SK-N-SH (cell line): ENCODE data around the gene SIGMAR1. TPM values are rescaled to one million over a fixed set of nuclear protein-coding genes. Genes with fewer than 3 reads are reported as not detected.

Experiments used
- CTCF ChIA-PET: fragments of 300-600, 350-600 bp; formaldehyde crosslinking; extraction: SDS; loops from one replicate; lab custom pipeline; 2021; lab: Yijun Ruan, JAX
- POLR2A ChIA-PET: fragments of 350-600 bp; sonication (Branson Sonifier 250); formaldehyde crosslinking; extraction: SDS; loops from one replicate; lab custom pipeline; 2020; ENCODE audit warnings: antibody characterized with exemption, inconsistent platforms; lab: Yijun Ruan, JAX
- DNase-seq: peaks from one replicate; pipeline ENCODE4 v3.0.0; 2012
- H2AFZ ChIP-seq: fragments of 200-600 bp; sonication (generic); 2 replicates; pipeline ENCODE4 v1.8.1; 2016; ENCODE audit warnings: antibody characterized with exemption, mild to moderate bottlenecking, low read depth
- H3F3A ChIP-seq: fragments of 200-600 bp; sonication (generic); replicated peaks from 2 replicates; pipeline ENCODE3; 2016; ENCODE audit warnings: antibody characterized with exemption, mild to moderate bottlenecking; ENCODE audit not compliant: insufficient read depth
- H3K27ac ChIP-seq, 2 experiments: fragments of 200-500 bp in 1 of 2; fragments of 200-600 bp in 1 of 2; sonication (Bioruptor generic) in 1 of 2; sonication (generic), shearing (Covaris generic) in 1 of 2; 2 replicates each; pipeline versions ENCODE4 v1.5.1 to v1.6.1; 2014 to 2016; ENCODE audit warnings: low read depth in 2 of 2, inconsistent platforms in 1 of 2, low read length in 1 of 2, mild to moderate bottlenecking in 1 of 2, mixed read lengths in 1 of 2
- H3K27me3 ChIP-seq: fragments of 200-600 bp; sonication (generic), shearing (Covaris generic); 2 replicates; pipeline ENCODE4 v1.6.1; 2016; ENCODE audit warnings: mixed run types; ENCODE audit not compliant: insufficient read depth
- H3K36me3 ChIP-seq, 2 experiments: fragments of 200-500 bp in 1 of 2; fragments of 200-600 bp in 1 of 2; sonication (Bioruptor generic) in 1 of 2; sonication (generic) in 1 of 2; replicated peaks in 1 of 2; 2 replicates each; pipeline versions ENCODE3 to v1.5.1; 2014 to 2016; ENCODE audit warnings: low read length in 1 of 2, mild to moderate bottlenecking in 1 of 2; ENCODE audit not compliant: insufficient read depth in 2 of 2, control insufficient read depth in 1 of 2
- H3K4me1 ChIP-seq, 2 experiments: fragments of 200-500 bp in 1 of 2; fragments of 200-600 bp in 1 of 2; sonication (Bioruptor generic) in 1 of 2; sonication (generic), shearing (Covaris generic) in 1 of 2; 2 replicates each; pipeline versions ENCODE4 v1.5.1 to v1.6.1; 2014 to 2016; ENCODE audit warnings: low read depth in 1 of 2, low read length in 1 of 2, mixed run types in 1 of 2; ENCODE audit not compliant: insufficient read depth in 2 of 2, control insufficient read depth in 1 of 2
- H3K4me2 ChIP-seq: fragments of 200-600 bp; sonication (generic), shearing (Covaris generic); 2 replicates; pipeline ENCODE4 v1.6.1; 2017; ENCODE audit warnings: mixed run types
- H3K4me3 ChIP-seq, 2 experiments: fragments of 200-500 bp in 1 of 2; fragments of 200-600 bp in 1 of 2; sonication (Bioruptor generic) in 1 of 2; sonication (generic), shearing (Covaris generic) in 1 of 2; 2 replicates each; pipeline versions ENCODE4 v1.5.1 to v1.8.1; 2014 to 2016; ENCODE audit warnings: low read depth in 2 of 2, inconsistent platforms in 1 of 2, low read length in 1 of 2, mild to moderate bottlenecking in 1 of 2, mixed read lengths in 1 of 2, moderate library complexity in 1 of 2
- H3K79me2 ChIP-seq: fragments of 200-600 bp; sonication (generic); 2 replicates; pipeline ENCODE4 v1.8.1; 2017; ENCODE audit warnings: mild to moderate bottlenecking; ENCODE audit not compliant: insufficient read depth
- H3K9ac ChIP-seq: fragments of 200-600 bp; sonication (generic); 2 replicates; pipeline ENCODE4 v1.6.1; 2017; ENCODE audit warnings: mixed run types
- H3K9me2 ChIP-seq: fragments of 200-600 bp; sonication (generic); 2 replicates; pipeline ENCODE4 v1.6.1; 2017; ENCODE audit warnings: mixed run types
- H3K9me3 ChIP-seq: fragments of 200-600 bp; sonication (generic); 2 replicates; pipeline ENCODE4 v1.6.1; 2017; ENCODE audit warnings: mixed run types, mild to moderate bottlenecking, moderate library complexity
- H4K20me1 ChIP-seq: fragments of 200-600 bp; sonication (generic); 2 replicates; pipeline ENCODE4 v1.6.1; 2017; ENCODE audit warnings: mild to moderate bottlenecking, mixed run types; ENCODE audit not compliant: insufficient read depth
- CHD2 ChIP-seq: fragments of 150-350 bp; IDR thresholded peaks from 2 replicates; pipeline ENCODE4 v1.6.1; 2018; ENCODE audit warnings: low read length; ENCODE audit not compliant: partially characterized antibody
- ELF1 ChIP-seq: IDR thresholded peaks from 2 replicates; pipeline ENCODE4 v1.4.0; 2012
- FOXJ3 ChIP-seq: sonication (generic); formaldehyde crosslinking; IDR thresholded peaks from 2 replicates; pipeline ENCODE4 v1.5.1; 2020; ENCODE audit warnings: mild to moderate bottlenecking, missing genetic modification reagents
- FOXM1 ChIP-seq: IDR thresholded peaks from 2 replicates; pipeline ENCODE4 v1.4.0; 2012; ENCODE audit warnings: low read depth, mild to moderate bottlenecking
- GABPA ChIP-seq: IDR thresholded peaks from 2 replicates; pipeline ENCODE4 v1.4.0; 2012; ENCODE audit warnings: low read depth, mild to moderate bottlenecking
- GATA2 ChIP-seq: sonication (generic); formaldehyde crosslinking; IDR thresholded peaks from 2 replicates; pipeline ENCODE4 v1.5.0; 2020; ENCODE audit warnings: mild to moderate bottlenecking, missing genetic modification reagents
- IRF3 ChIP-seq: fragments of 150-350 bp; IDR thresholded peaks from 2 replicates; pipeline ENCODE4 v1.6.1; 2016; ENCODE audit warnings: mild to moderate bottlenecking, low read depth, low read length
- JUND ChIP-seq: IDR thresholded peaks from 2 replicates; pipeline ENCODE4 v1.4.0; 2012
- NFIC ChIP-seq: IDR thresholded peaks from 2 replicates; pipeline ENCODE4 v1.4.0; 2012; ENCODE audit warnings: borderline replicate concordance
- POLR2AphosphoS5 ChIP-seq: IDR thresholded peaks from 2 replicates; pipeline ENCODE4 v1.6.1; 2012; ENCODE audit warnings: low read depth, low read length
- RAD21 ChIP-seq: IDR thresholded peaks from 2 replicates; pipeline ENCODE4 v1.6.1; 2012; ENCODE audit warnings: mild to moderate bottlenecking, low read length
- RCOR1 ChIP-seq: fragments of 150-350 bp; IDR thresholded peaks from 2 replicates; pipeline ENCODE4 v1.6.1; 2017; ENCODE audit warnings: antibody characterized with exemption, low read length
- RFX5 ChIP-seq: IDR thresholded peaks from 2 replicates; pipeline ENCODE4 v1.6.1; 2012; ENCODE audit warnings: mild to moderate bottlenecking, improper control_type of control experiment, low read length
- RXRA ChIP-seq: IDR thresholded peaks from 2 replicates; pipeline ENCODE4 v1.4.0; 2012; ENCODE audit warnings: low read depth, mild to moderate bottlenecking, borderline replicate concordance
- SIN3A ChIP-seq: IDR thresholded peaks from 2 replicates; pipeline ENCODE4 v1.6.1; 2012; ENCODE audit warnings: low read depth, mild to moderate bottlenecking, low read length, moderate library complexity, borderline replicate concordance
- SMC3 ChIP-seq: IDR thresholded peaks from 2 replicates; pipeline ENCODE4 v1.6.1; 2012; ENCODE audit warnings: low read depth, low read length, improper control_type of control experiment
- TAF1 ChIP-seq: IDR thresholded peaks from 2 replicates; pipeline ENCODE4 v1.6.1; 2012; ENCODE audit warnings: low read depth, mild to moderate bottlenecking, low read length, moderate library complexity, borderline replicate concordance
- TCF12 ChIP-seq: IDR thresholded peaks from 2 replicates; pipeline ENCODE4 v1.4.0; 2012
- USF2 ChIP-seq: fragments of 150-350 bp; IDR thresholded peaks from 2 replicates; pipeline ENCODE4 v1.6.1; 2017; ENCODE audit warnings: antibody characterized with exemption, low read length, low read depth, borderline replicate concordance
- YY1 ChIP-seq: IDR thresholded peaks from 2 replicates; pipeline ENCODE4 v1.4.0; 2012; ENCODE audit warnings: low read depth, mild to moderate bottlenecking
- WGBS: methylation state at CpG from one replicate; pipeline ENCODE4 v1.1.6; 2017; ENCODE audit warnings: low lambda C conversion rate; 5-methylcytosine and 5-hydroxymethylcytosine counted together
- polyA plus RNA-seq, 3 experiments: library from polyadenylated mRNA; depleted of rRNA; stranded (reverse); fragments of >200 nt; gene quantifications; 2 replicates each; pipeline ENCODE4 v1.2.3, GENCODE V29; 2012
- TF ChIP-seq, protein P1 (sequence below): IDR thresholded peaks from 2 replicates; pipeline ENCODE4 v1.4.0; 2012; ENCODE audit warnings: low read depth

SIGMAR1 gene
- polyA plus RNA-seq, 1 of the 3 experiments (the other 2 are of a cell fraction), result 79.0 TPM

GRCh38 chr9:34630402-34631154 lies 7.0 kb downstream of the SIGMAR1 start:
- no peak overlapping the region for H2AFZ ChIP-seq

GRCh38 chr9:34629491-34629808 lies 8.1 kb downstream of the SIGMAR1 start:
- peaks cover 0 to 8% of the 10 kb centered on the region in 2 experiments; a peak in 1 of 4 replicates for H3K4me1 ChIP-seq
- H3K9me2 ChIP-seq, result no peaks in the 10 kb centered on the region
- no peaks in the 10 kb centered on the region for H3F3A ChIP-seq
- H3K9ac ChIP-seq, result no peak overlapping the region
- CTCF ChIA-PET, result interaction anchor here (0.6 to 12.3 kb wide), 8 partner anchors 14 to 82 kb away, joined by 3 to 256 read pairs (median 6); partner anchors contain the start of genes GALT and RPP25L
- no peak for DNase-seq
- H3K36me3 ChIP-seq, result no peaks in the 10 kb centered on the region
- H3K4me2 ChIP-seq, result peak overlapping the region; percentile 78; the same call in 1 of the 2 replicates
- no peak for TF ChIP-seq TAF1
- no peak for TF ChIP-seq SIN3A
- TF ChIP-seq CHD2, result no peak
- TF ChIP-seq FOXM1, result no peak
- no peak for TF ChIP-seq GABPA
- TF ChIP-seq IRF3, result no peak
- no peak for TF ChIP-seq RXRA
- TF ChIP-seq RAD21, result no peak
- no peak for TF ChIP-seq YY1
- no peak for TF ChIP-seq ELF1
- no peak for TF ChIP-seq SMC3
- no peak for TF ChIP-seq TCF12
- TF ChIP-seq FOXJ3 (CRISPR knock-in tag), result no peak
- no peak for TF ChIP-seq JUND
- TF ChIP-seq RFX5, result no peak
- no peak for TF ChIP-seq GATA2
- TF ChIP-seq USF2, result no peak
- no peak for TF ChIP-seq RCOR1
- TF ChIP-seq, protein P1, sequence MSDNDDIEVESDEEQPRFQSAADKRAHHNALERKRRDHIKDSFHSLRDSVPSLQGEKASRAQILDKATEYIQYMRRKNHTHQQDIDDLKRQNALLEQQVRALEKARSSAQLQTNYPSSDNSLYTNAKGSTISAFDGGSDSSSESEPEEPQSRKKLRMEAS, result no peak
- TF ChIP-seq POLR2AphosphoS5, result no peak
- 68% methylated on average over 2 of the region's 5 CpGs for WGBS
- H3K79me2 ChIP-seq, result no peaks in the 10 kb centered on the region
- POLR2A ChIA-PET, result interaction anchor here (1.2 kb wide), 1 partner anchor 9 kb away, joined by 3 read pairs; no protein-coding TSS in a partner anchor
- peaks cover 21% of the 10 kb centered on the region; the same call in 1 of the 2 replicates for H3K27me3 ChIP-seq
- H3K27ac ChIP-seq, result no peak overlapping the region
- H2AFZ ChIP-seq, result no peak overlapping the region
- 0 out of 2 replicates have a peak, but pooled peaks cover 3% of the 10 kb centered on the region for H4K20me1 ChIP-seq
- peak overlapping the region; percentile 44 to 52; a peak in 1 of 4 replicates for H3K4me3 ChIP-seq
- no peaks in the 10 kb centered on the region for H3K9me3 ChIP-seq

More at GRCh38 chr9:34630402-34631154, 7.0 kb downstream of the SIGMAR1 start:
- DNase-seq, result no peak
- 60% methylated on average over 5 of the region's 5 CpGs for WGBS
- Histone ChIP-seq H3K27ac (no peak overlapping the region), H3K36me3 (peaks cover 0 to 5% of the 10 kb centered on the region in 2 experiments), H3K4me2 (no peak overlapping the region), H4K20me1 (0 out of 2 replicates have a peak, but pooled peaks cover 3% of the 10 kb centered on the region), H3K9ac (no peak overlapping the region), H3F3A (no peaks in the 10 kb centered on the region), H3K4me3 (no peak overlapping the region), H3K79me2 (peaks cover 4% of the 10 kb centered on the region; the same call in 1 of the 2 replicates), H3K4me1 (peaks cover 0 to 10% of the 10 kb centered on the region in 2 experiments; a peak in 1 of 4 replicates), H3K9me3 (no peaks in the 10 kb centered on the region), H3K9me2 (no peaks in the 10 kb centered on the region), H3K27me3 (peaks cover 21% of the 10 kb centered on the region; the same call in 1 of the 2 replicates)
- ChIA-PET POLR2A (no interaction called here), CTCF (interaction anchor here (1.2 to 12.3 kb wide), 8 partner anchors 16 to 83 kb away, joined by 4 to 256 read pairs (median 6); partner anchors contain the start of genes GALT and RPP25L)
- TF ChIP-seq NFIC (no peak), RFX5 (no peak)
